ENCODE data around the gene TMEM236.

DNA sequence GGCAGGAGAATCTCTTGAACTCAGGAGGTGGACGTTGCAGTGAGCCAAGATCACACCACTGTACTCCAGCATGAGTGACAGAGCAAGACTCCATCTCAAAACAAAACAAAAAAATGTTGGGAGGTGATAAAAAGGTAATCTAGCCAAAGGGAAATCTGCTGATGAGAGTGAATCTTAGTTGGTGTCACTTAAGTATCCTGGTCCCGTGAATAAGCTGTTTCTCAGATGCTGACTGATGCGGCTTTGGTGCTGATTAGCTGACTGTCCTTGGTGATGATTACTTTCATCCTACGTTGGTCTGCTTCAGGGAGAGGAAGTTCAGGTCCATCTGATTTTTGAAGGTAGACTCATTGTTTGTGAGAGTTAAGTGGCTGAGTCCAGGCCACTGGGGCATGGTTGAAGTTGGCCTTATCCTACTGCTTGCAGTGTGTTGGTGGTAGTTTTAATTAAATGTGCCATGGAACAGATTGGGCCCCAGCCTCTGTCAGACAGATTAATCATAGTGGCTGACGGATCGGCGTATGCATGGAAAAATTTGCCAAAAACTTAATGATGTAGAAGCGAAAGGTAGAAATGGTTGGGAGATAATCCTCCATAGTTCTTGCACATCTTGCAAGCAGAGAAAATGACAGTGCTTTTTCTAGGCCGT, 17.4 kb upstream of the TMEM236 start:
- TF ChIP-seq, protein P1, sequence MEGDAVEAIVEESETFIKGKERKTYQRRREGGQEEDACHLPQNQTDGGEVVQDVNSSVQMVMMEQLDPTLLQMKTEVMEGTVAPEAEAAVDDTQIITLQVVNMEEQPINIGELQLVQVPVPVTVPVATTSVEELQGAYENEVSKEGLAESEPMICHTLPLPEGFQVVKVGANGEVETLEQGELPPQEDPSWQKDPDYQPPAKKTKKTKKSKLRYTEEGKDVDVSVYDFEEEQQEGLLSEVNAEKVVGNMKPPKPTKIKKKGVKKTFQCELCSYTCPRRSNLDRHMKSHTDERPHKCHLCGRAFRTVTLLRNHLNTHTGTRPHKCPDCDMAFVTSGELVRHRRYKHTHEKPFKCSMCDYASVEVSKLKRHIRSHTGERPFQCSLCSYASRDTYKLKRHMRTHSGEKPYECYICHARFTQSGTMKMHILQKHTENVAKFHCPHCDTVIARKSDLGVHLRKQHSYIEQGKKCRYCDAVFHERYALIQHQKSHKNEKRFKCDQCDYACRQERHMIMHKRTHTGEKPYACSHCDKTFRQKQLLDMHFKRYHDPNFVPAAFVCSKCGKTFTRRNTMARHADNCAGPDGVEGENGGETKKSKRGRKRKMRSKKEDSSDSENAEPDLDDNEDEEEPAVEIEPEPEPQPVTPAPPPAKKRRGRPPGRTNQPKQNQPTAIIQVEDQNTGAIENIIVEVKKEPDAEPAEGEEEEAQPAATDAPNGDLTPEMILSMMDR (IDR thresholded peaks at IDR 0.05; ENCODE audit: low read depth, low read length, poor library complexity, severe bottlenecking), result no peak
- no peak for TF ChIP-seq EZH2phosphoT487 (IDR thresholded peaks at IDR 0.05; ENCODE audit: borderline replicate concordance, low read length)
